Erythroblast (primary cell): Measurements from ENCODE around the gene SERPINA6.

ENCODE experiments used
- GATA1 ChIP-seq: IDR thresholded peaks from 2 replicates; pipeline ENCODE4 v1.6.1; 2011; ENCODE audit warnings: low read depth, mild to moderate bottlenecking, control low read depth, low read length, moderate library complexity
- POLR2A ChIP-seq: IDR thresholded peaks from 2 replicates; pipeline ENCODE4 v1.6.1; 2011; ENCODE audit warnings: mild to moderate bottlenecking, low read length

DNA sequence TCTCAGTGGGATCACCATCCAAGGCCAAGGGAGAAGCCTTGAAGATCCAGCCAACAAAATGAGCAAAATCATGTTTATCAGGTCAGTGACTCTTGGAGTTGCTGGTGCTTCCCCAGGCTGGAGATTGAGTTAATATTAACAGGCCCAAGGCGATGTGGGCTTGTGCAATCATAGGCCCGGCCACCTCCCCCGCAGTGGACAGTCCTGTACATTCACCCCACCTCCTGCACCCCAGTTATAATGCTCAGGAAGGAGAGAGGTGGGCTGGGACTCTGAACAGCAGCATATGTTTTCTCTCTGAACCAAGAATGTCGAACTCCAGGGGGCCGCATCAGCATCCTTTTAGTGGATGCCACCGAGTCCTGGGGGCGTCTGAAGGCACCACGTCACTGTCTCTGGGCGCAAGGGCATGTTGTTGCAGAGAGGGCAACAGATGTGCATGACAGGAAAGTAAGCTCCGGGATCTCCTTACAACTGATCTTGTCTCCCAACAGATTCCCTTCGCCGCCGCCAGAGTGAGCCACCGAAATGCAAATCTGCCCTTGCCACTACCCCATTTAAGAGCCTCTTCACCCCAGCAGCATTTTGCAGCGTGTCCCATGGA is 32.2 kb upstream of the SERPINA6 start:
- TF ChIP-seq POLR2A (no peak), GATA1 (no peak)
